GM23338 (cell line): ENCODE measurements around the gene GNAT3. TPM values are rescaled to one million over a fixed set of nuclear protein-coding genes. Genes with fewer than 3 reads are reported as not detected.

ENCODE experiments used
- ATAC-seq: fragments of 200-7000 bp; cut with Tn5 transposase; 3 replicates; pipeline ENCODE4 v1.9.1; 2020
- DNase-seq: peaks from one replicate; pipeline ENCODE4 v3.0.0-alpha.2; 2015; ENCODE audit warnings: low spot score
- H2AFZ ChIP-seq: fragments of 200-600 bp; sonication (generic); 2 replicates; pipeline ENCODE4 v1.8.0; 2016; ENCODE audit warnings: antibody characterized with exemption, mild to moderate bottlenecking, moderate library complexity
- H3F3A ChIP-seq: fragments of 200-600 bp; sonication (generic); replicated peaks from 2 replicates; pipeline ENCODE4 v1.8.0; 2017; ENCODE audit warnings: antibody characterized with exemption, mixed run types, low read depth
- H3K27ac ChIP-seq: fragments of 200-600 bp; sonication (generic); 2 replicates; pipeline ENCODE4 v1.6.1; 2016; ENCODE audit warnings: low read depth
- H3K27me3 ChIP-seq: fragments of 200-600 bp; sonication (generic); 2 replicates; pipeline ENCODE4 v1.8.0; 2016; ENCODE audit warnings: mild to moderate bottlenecking, mixed run types, moderate library complexity; ENCODE audit not compliant: insufficient read depth
- H3K36me3 ChIP-seq: fragments of 200-600 bp; sonication (generic); 2 replicates; pipeline ENCODE4 v1.8.0; 2016; ENCODE audit warnings: mild to moderate bottlenecking; ENCODE audit not compliant: insufficient read depth
- H3K4me1 ChIP-seq: fragments of 200-600 bp; sonication (generic); 2 replicates; pipeline ENCODE4 v1.8.0; 2016; ENCODE audit warnings: mild to moderate bottlenecking, moderate library complexity; ENCODE audit not compliant: insufficient read depth
- H3K4me2 ChIP-seq: fragments of 200-600 bp; sonication (generic); 2 replicates; pipeline ENCODE4 v1.7.1; 2017; ENCODE audit warnings: mixed run types
- H3K4me3 ChIP-seq: fragments of 200-600 bp; sonication (generic); 2 replicates; pipeline ENCODE4 v1.6.1; 2016; ENCODE audit warnings: mixed run types
- H3K79me2 ChIP-seq: fragments of 200-600 bp; sonication (generic); replicated peaks from 2 replicates; pipeline ENCODE4 v1.8.0; 2017; ENCODE audit warnings: mild to moderate bottlenecking; ENCODE audit not compliant: insufficient read depth
- H3K9me2 ChIP-seq: fragments of 200-600 bp; sonication (generic); 2 replicates; pipeline ENCODE4 v1.8.0; 2017; ENCODE audit not compliant: insufficient read depth
- H4K20me1 ChIP-seq: fragments of 200-600 bp; sonication (generic); replicated peaks from 2 replicates; pipeline ENCODE4 v1.8.0; 2017; ENCODE audit warnings: mild to moderate bottlenecking; ENCODE audit not compliant: insufficient read depth
- H3K27ac Mint-ChIP-seq: 2 replicates; pipeline ENCODE4 v1.8.0; 2020; ENCODE audit warnings: inconsistent platforms, mild to moderate bottlenecking, moderate library complexity, mixed read lengths
- H3K27me3 Mint-ChIP-seq: 3 replicates; pipeline ENCODE4 v1.8.0; 2022; ENCODE audit warnings: low read depth, mild to moderate bottlenecking, moderate library complexity, mixed read lengths, inconsistent platforms; ENCODE audit not compliant: insufficient read depth, poor library complexity
- H3K36me3 Mint-ChIP-seq: 3 replicates; pipeline ENCODE4 v1.8.0; 2021; ENCODE audit warnings: low read depth, mild to moderate bottlenecking, inconsistent platforms, moderate library complexity, mixed read lengths
- H3K4me1 Mint-ChIP-seq: 3 replicates; pipeline ENCODE4 v1.8.0; 2020; ENCODE audit warnings: mild to moderate bottlenecking, inconsistent platforms, mixed read lengths
- H3K4me3 Mint-ChIP-seq: 3 replicates; pipeline ENCODE4 v1.8.0; 2021; ENCODE audit warnings: moderate library complexity, mild to moderate bottlenecking, inconsistent platforms, mixed read lengths
- H3K9me3 Mint-ChIP-seq: 3 replicates; pipeline ENCODE4 v1.8.0; 2020; ENCODE audit warnings: moderate library complexity, mild to moderate bottlenecking, inconsistent platforms, mixed read lengths
- CREB1 ChIP-seq: fragments of 250-450 bp; sonication (Bioruptor Pico); IDR thresholded peaks from 2 replicates; pipeline ENCODE4 v1.5.0; 2020; ENCODE audit warnings: low read depth, mild to moderate bottlenecking, moderate library complexity
- CTCF ChIP-seq, 2 experiments: fragments of 200-600 bp in 1 of 2; sonication (generic) in 1 of 2; conservative IDR thresholded peaks; 2 replicates each; pipeline versions ENCODE4 v1.5.1 to v1.6.1; 2016 to 2017; ENCODE audit warnings: antibody characterized with exemption in 2 of 2, low read depth in 2 of 2, mild to moderate bottlenecking in 2 of 2, moderate library complexity in 1 of 2
- ETS1 ChIP-seq: IDR thresholded peaks from 2 replicates; pipeline ENCODE4 v1.6.1; 2016; ENCODE audit warnings: antibody characterized with exemption
- EZH2 ChIP-seq: fragments of 200-600 bp; sonication (generic); IDR thresholded peaks from one replicate; pipeline ENCODE4 v1.8.0; 2017; ENCODE audit warnings: antibody characterized with exemption, mild to moderate bottlenecking, low read depth; ENCODE audit not compliant: unreplicated experiment
- EZH2phosphoT487 ChIP-seq: fragments of 200-600 bp; sonication (generic); IDR thresholded peaks from one replicate; pipeline ENCODE4 v1.8.1; 2018; ENCODE audit warnings: antibody characterized with exemption; ENCODE audit not compliant: unreplicated experiment
- JUNB ChIP-seq: IDR thresholded peaks from one replicate; pipeline ENCODE4 v1.6.1; 2016; ENCODE audit warnings: antibody characterized with exemption; ENCODE audit not compliant: unreplicated experiment
- NANOG ChIP-seq: IDR thresholded peaks from 2 replicates; pipeline ENCODE4 v1.6.1; 2016; ENCODE audit warnings: antibody characterized with exemption, borderline replicate concordance
- POLR2AphosphoS5 ChIP-seq: IDR thresholded peaks from 2 replicates; pipeline ENCODE4 v1.6.1; 2016; ENCODE audit warnings: antibody characterized with exemption, low read depth
- REST ChIP-seq: IDR thresholded peaks from one replicate; pipeline ENCODE4 v1.6.1; 2018; ENCODE audit warnings: antibody characterized with exemption; ENCODE audit not compliant: unreplicated experiment
- STAT1 ChIP-seq: IDR thresholded peaks from one replicate; pipeline ENCODE4 v1.6.1; 2016; ENCODE audit warnings: antibody characterized with exemption; ENCODE audit not compliant: unreplicated experiment
- ZNF114 ChIP-seq: fragments of 250-450 bp; sonication (Bioruptor Pico); IDR thresholded peaks from 2 replicates; pipeline ENCODE4 v1.5.0; 2020; ENCODE audit warnings: mild to moderate bottlenecking, moderate library complexity
- ZNF331 ChIP-seq: fragments of 250-450 bp; sonication (Bioruptor Pico); IDR thresholded peaks from 2 replicates; pipeline ENCODE4 v1.5.0; 2020; ENCODE audit warnings: low read depth, mild to moderate bottlenecking, moderate library complexity
- ZNF462 ChIP-seq: fragments of 250-450 bp; sonication (Bioruptor Pico); IDR thresholded peaks from 2 replicates; pipeline ENCODE4 v1.5.0; 2020; ENCODE audit warnings: mild to moderate bottlenecking, moderate library complexity
- long read RNA-seq: library from polyadenylated mRNA; unstranded; transcript quantifications from one replicate; pipeline ENCODE4 v2.0.0, GENCODE V29; 2020; ENCODE audit not compliant: unreplicated experiment
- polyA plus RNA-seq: library from polyadenylated mRNA; unstranded; fragments of >200 nt; fragmentation: Nextera tagmentation; extraction: Ambion mirVana; gene quantifications from 2 replicates; pipeline ENCODE4 v1.2.1, GENCODE V29; 2016
- total RNA-seq: library from RNA; depleted of rRNA; stranded (reverse); fragments of >200 nt; shearing (Covaris generic); gene quantifications from 2 replicates; pipeline ENCODE4 v1.2.3, GENCODE V29; 2014; rRNA removed

GNAT3 gene
- total RNA-seq (not detected in 2 replicates), polyA plus RNA-seq (not detected in 2 replicates)
- long read RNA-seq, result 0 reads

GRCh38 chr7:80511964-80512363 lies at the start of gene GNAT3:
GNAT3 (minus strand) TSS chr7:80512064; CDS start chr7:80511926, 138 bp downstream.
- H3K9me3 Mint-ChIP-seq, result no peaks in the 10 kb centered on the region
- Histone ChIP-seq H3K4me2 (no peak within 1 kb of the TSS), H3K27ac (no peak within 1 kb of the TSS), H3K36me3 (no peaks in the 10 kb centered on the region), H3K9me2 (no peaks in the 10 kb centered on the region), H3K79me2 (no peaks in the 10 kb centered on the region), H3K4me3 (no peak within 1 kb of the TSS), H3K27me3 (no peaks in the 10 kb centered on the region), H3F3A (no peaks in the 10 kb centered on the region), H2AFZ (no peak within 1 kb of the TSS), H3K4me1 (no peaks in the 10 kb centered on the region), H4K20me1 (no peaks in the 10 kb centered on the region)
- H3K4me3 Mint-ChIP-seq, result no peak within 1 kb of the TSS
- DNase-seq (no peak), ATAC-seq (no peak)
- no peaks in the 10 kb centered on the region for H3K36me3 Mint-ChIP-seq
- H3K27me3 Mint-ChIP-seq, result no peaks in the 10 kb centered on the region
- no peak within 1 kb of the TSS for H3K27ac Mint-ChIP-seq
- H3K4me1 Mint-ChIP-seq, result no peaks in the 10 kb centered on the region
- no peak for TF ChIP-seq CTCF (conservative IDR thresholded peaks at IDR 0.05; ENCODE audit: low read depth in 2 of 2)
- TF ChIP-seq ZNF114 (CRISPR knock-in tag), result no peak
- TF ChIP-seq STAT1, result no peak
- no peak for TF ChIP-seq ZNF462 (CRISPR knock-in tag)
- TF ChIP-seq ETS1, result no peak
- TF ChIP-seq JUNB, result no peak
- TF ChIP-seq EZH2phosphoT487, result no peak
- no peak for TF ChIP-seq CREB1
- no peak for TF ChIP-seq REST
- no peak for TF ChIP-seq NANOG
- TF ChIP-seq EZH2, result no peak
- no peak for TF ChIP-seq POLR2AphosphoS5
- no peak for TF ChIP-seq ZNF331 (CRISPR knock-in tag)
